Caco-2 (cell line): ENCODE data around the gene C1QTNF12. TPM values are rescaled to one million over a fixed set of nuclear protein-coding genes. Genes with fewer than 3 reads are reported as not detected.

Source experiments
- BruUV-seq: library from RNA; stranded (reverse); fragments of 400-500 nt; replicated peaks from 2 replicates; lab custom pipeline; 2021; lab: Mats Ljungman, UMichigan
- CTCF ChIA-PET: fragments of 300-600 bp; sonication (Branson Sonifier 250); formaldehyde crosslinking; loops from one replicate; lab custom pipeline; 2022; ENCODE audit warnings: antibody characterized with exemption; lab: Charles Lee
- POLR2A ChIA-PET: fragments of 300-600 bp; sonication (Branson Sonifier 250); formaldehyde crosslinking; loops from one replicate; lab custom pipeline; 2022; ENCODE audit warnings: antibody characterized with exemption; lab: Charles Lee
- DNase-seq, 2 experiments: peaks; one replicate each; pipeline versions ENCODE4 v3.0.0 to v3.0.0-alpha.2; 2020 to 2022
- H3K27me3 ChIP-seq: replicated peaks from 2 replicates; pipeline ENCODE4 v1.6.0; 2011; ENCODE audit warnings: low read length; ENCODE audit not compliant: control insufficient read depth, insufficient read depth
- H3K36me3 ChIP-seq: 2 replicates; pipeline ENCODE4 v1.5.1; 2011; ENCODE audit warnings: low read length; ENCODE audit not compliant: control insufficient read depth, insufficient read depth
- H3K4me1 ChIP-seq: fragments of 250-450 bp; sonication (Bioruptor Pico); 2 replicates; pipeline ENCODE4 v1.5.1; 2020; ENCODE audit warnings: mild to moderate bottlenecking
- H3K4me3 ChIP-seq: 2 replicates; pipeline ENCODE4 v1.5.1; 2011; ENCODE audit warnings: low read depth, mild to moderate bottlenecking, control low read depth, low read length
- H3K9me3 ChIP-seq: fragments of 250-450 bp; sonication (Bioruptor Pico); 2 replicates; pipeline ENCODE4 v1.5.1; 2020; ENCODE audit warnings: mild to moderate bottlenecking, moderate library complexity
- H3K27ac Mint-ChIP-seq: one replicate; pipeline ENCODE4 v1.8.0; 2022; ENCODE audit warnings: mixed read lengths; ENCODE audit not compliant: unreplicated experiment
- H3K27me3 Mint-ChIP-seq: one replicate; pipeline ENCODE4 v1.8.0; 2022; ENCODE audit warnings: mixed read lengths; ENCODE audit not compliant: insufficient read depth, unreplicated experiment
- H3K36me3 Mint-ChIP-seq: one replicate; pipeline ENCODE4 v1.8.0; 2022; ENCODE audit warnings: mild to moderate bottlenecking, mixed read lengths; ENCODE audit not compliant: insufficient read depth, unreplicated experiment
- H3K4me1 Mint-ChIP-seq: one replicate; pipeline ENCODE4 v1.8.0; 2022; ENCODE audit warnings: low read depth, mixed read lengths; ENCODE audit not compliant: unreplicated experiment
- H3K4me3 Mint-ChIP-seq: one replicate; pipeline ENCODE4 v1.8.0; 2022; ENCODE audit warnings: mild to moderate bottlenecking, moderate library complexity, mixed read lengths; ENCODE audit not compliant: unreplicated experiment
- H3K9me3 Mint-ChIP-seq: one replicate; pipeline ENCODE4 v1.8.0; 2022; ENCODE audit warnings: mixed read lengths; ENCODE audit not compliant: unreplicated experiment
- intact Hi-C: fragments of 100-400 bp; cut with micrococcal nuclease; formaldehyde crosslinking; loops from one replicate; pipeline ENCODE4 v1.10.0; 2022; ENCODE audit not compliant: unreplicated experiment
- total RNA-seq: library from RNA; stranded (reverse); gene quantifications from 2 replicates; pipeline ENCODE4 v1.2.3, GENCODE V29; 2022
- TF ChIP-seq, protein P1 (sequence below), 2 experiments: fragments of 200-600 bp in 1 of 2; IDR thresholded peaks; 1 replicate in 1 of 2; 2 replicates in 1 of 2; pipeline versions ENCODE4 v1.5.1 to v1.8.0; 2011 to 2022; ENCODE audit warnings: antibody characterized with exemption in 1 of 2, control low read depth in 1 of 2, inconsistent platforms in 1 of 2, low read depth in 1 of 2, low read length in 1 of 2, mild to moderate bottlenecking in 1 of 2, moderate library complexity in 1 of 2; ENCODE audit not compliant: insufficient read depth in 1 of 2, severe bottlenecking in 1 of 2, unreplicated experiment in 1 of 2

The C1QTNF12 gene
- total RNA-seq, 1 experiment from 2014 or later: 3.7 TPM

DNA sequence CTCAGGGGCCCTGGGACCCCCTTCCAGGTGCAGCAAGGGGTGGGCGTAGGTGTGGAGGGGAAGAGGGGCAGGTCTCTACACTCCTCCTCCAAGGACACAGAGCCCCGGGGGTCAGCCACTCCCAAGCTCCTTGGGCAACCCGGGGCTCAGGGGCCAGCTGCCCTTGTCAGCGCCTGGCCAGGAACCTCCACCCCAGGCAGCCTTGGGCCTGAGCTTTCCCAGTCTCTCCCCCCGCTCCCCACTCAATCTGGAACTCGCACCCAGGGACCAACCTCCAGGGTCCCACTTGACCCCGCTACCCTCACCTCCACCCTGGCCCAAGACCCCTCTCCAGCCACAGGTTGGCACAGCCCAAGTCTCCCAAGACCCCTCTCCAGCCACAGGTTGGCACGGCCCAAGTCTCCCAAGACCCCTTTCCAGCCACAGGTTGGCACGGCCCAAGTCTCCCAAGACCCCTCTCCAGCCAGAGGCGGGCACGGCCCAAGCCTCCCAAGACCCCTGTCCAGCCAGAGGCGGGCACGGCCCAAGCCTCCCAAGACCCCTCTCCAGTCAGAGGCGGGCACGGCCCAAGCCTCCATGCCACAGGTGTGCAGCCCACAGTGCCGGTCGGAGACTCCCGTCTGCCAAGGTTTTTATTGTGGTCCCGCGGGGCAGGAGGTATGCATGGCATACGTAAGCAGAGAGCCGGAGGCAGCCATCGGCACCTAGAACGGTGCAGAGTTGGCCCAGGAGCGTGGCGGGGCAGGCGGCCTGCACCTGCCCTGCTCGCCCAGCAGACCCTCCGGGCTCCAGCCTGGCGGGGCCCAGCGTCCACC lies 35.6 kb downstream of the C1QTNF12 start:
- no peak for DNase-seq
- no peaks in the 10 kb centered on the region for H3K9me3 Mint-ChIP-seq
- BruUV-seq: no TSS peak
- no peaks in the 10 kb centered on the region for H3K27me3 Mint-ChIP-seq
- Histone ChIP-seq H3K36me3 (no peaks in the 10 kb centered on the region), H3K9me3 (no peaks in the 10 kb centered on the region), H3K4me1 (no peaks in the 10 kb centered on the region), H3K4me3 (no peak overlapping the region), H3K27me3 (no peaks in the 10 kb centered on the region)
- TF ChIP-seq, protein P1, sequence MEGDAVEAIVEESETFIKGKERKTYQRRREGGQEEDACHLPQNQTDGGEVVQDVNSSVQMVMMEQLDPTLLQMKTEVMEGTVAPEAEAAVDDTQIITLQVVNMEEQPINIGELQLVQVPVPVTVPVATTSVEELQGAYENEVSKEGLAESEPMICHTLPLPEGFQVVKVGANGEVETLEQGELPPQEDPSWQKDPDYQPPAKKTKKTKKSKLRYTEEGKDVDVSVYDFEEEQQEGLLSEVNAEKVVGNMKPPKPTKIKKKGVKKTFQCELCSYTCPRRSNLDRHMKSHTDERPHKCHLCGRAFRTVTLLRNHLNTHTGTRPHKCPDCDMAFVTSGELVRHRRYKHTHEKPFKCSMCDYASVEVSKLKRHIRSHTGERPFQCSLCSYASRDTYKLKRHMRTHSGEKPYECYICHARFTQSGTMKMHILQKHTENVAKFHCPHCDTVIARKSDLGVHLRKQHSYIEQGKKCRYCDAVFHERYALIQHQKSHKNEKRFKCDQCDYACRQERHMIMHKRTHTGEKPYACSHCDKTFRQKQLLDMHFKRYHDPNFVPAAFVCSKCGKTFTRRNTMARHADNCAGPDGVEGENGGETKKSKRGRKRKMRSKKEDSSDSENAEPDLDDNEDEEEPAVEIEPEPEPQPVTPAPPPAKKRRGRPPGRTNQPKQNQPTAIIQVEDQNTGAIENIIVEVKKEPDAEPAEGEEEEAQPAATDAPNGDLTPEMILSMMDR (IDR thresholded peaks at IDR 0.05; ENCODE audit: insufficient read depth in 1 of 2, low read depth in 1 of 2, low read length in 1 of 2, severe bottlenecking in 1 of 2, unreplicated experiment in 1 of 2): no peak
- no peak overlapping the region for H3K27ac Mint-ChIP-seq
- POLR2A ChIA-PET: no interaction called here
- CTCF ChIA-PET: no interaction called here
- intact Hi-C loops: no loop called here
- no peaks in the 10 kb centered on the region for H3K36me3 Mint-ChIP-seq
- H3K4me1 Mint-ChIP-seq: no peaks in the 10 kb centered on the region
- no peak overlapping the region for H3K4me3 Mint-ChIP-seq

- H3K27ac Mint-ChIP-seq: no peak overlapping the region
These were observed 37.6 kb downstream of the C1QTNF12 start for GRCh38 chr1:1208713-1209433.

DNA sequence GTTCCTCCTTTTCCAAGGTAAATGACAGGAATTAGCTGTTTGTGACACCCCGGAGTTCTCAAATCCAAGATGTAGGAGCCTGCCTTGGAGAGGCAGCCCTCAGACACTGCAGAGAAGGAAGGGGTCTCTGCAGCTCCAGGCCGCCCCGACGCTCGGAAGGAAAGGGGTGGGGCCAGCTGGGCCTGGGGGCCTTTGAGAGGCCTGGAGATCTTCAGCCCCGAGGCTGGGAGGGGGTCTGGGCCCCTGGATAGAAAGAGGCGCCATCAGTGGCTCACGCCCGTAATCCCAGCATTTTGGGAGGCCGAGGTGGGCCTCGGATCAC lies 39.0 kb downstream of the C1QTNF12 start:
- POLR2A ChIA-PET: interaction anchor here (0.5 kb wide), 1 partner anchor 95 kb away, joined by 4 read pairs; no protein-coding TSS in a partner anchor
- H3K27ac Mint-ChIP-seq: no peak overlapping the region

More at GRCh38 chr1:1208713-1209433, 37.6 kb downstream of the C1QTNF12 start:
- no peaks in the 10 kb centered on the region for H3K4me1 ChIP-seq
- H3K36me3 ChIP-seq: no peaks in the 10 kb centered on the region
- CTCF ChIA-PET: no interaction called here
- Mint-ChIP-seq H3K4me1 (no peaks in the 10 kb centered on the region), H3K27me3 (no peaks in the 10 kb centered on the region), H3K9me3 (no peaks in the 10 kb centered on the region), H3K4me3 (no peak overlapping the region), H3K36me3 (no peaks in the 10 kb centered on the region)
- TF ChIP-seq, protein P1 (IDR thresholded peaks at IDR 0.05; ENCODE audit: insufficient read depth in 1 of 2, low read depth in 1 of 2, low read length in 1 of 2, severe bottlenecking in 1 of 2, unreplicated experiment in 1 of 2): no peak
- BruUV-seq: no TSS peak
- intact Hi-C loops: no loop called here
- no peak for DNase-seq
- H3K4me3 ChIP-seq: no peak overlapping the region
- H3K27me3 ChIP-seq: no peaks in the 10 kb centered on the region
- H3K9me3 ChIP-seq: no peaks in the 10 kb centered on the region
- POLR2A ChIA-PET: no interaction called here

More for the DNA sequence above, 39.0 kb downstream of the C1QTNF12 start:
- no peaks in the 10 kb centered on the region for H3K9me3 ChIP-seq
- Mint-ChIP-seq H3K27me3 (no peaks in the 10 kb centered on the region), H3K36me3 (no peaks in the 10 kb centered on the region), H3K4me3 (no peak overlapping the region), H3K9me3 (no peaks in the 10 kb centered on the region), H3K4me1 (no peaks in the 10 kb centered on the region)
- no peaks in the 10 kb centered on the region for H3K4me1 ChIP-seq
- intact Hi-C loops: no loop called here
- CTCF ChIA-PET: interaction anchor here (0.6 kb wide), 1 partner anchor 133 kb away, joined by 3 read pairs; the partner anchor contains the start of gene RNF223
- H3K27me3 ChIP-seq: no peaks in the 10 kb centered on the region
- no peak for DNase-seq
- BruUV-seq: no TSS peak
- no peaks in the 10 kb centered on the region for H3K36me3 ChIP-seq
- TF ChIP-seq, protein P1 (IDR thresholded peaks at IDR 0.05; ENCODE audit: insufficient read depth in 1 of 2, low read depth in 1 of 2, low read length in 1 of 2, severe bottlenecking in 1 of 2, unreplicated experiment in 1 of 2): no peak
- no peak overlapping the region for H3K4me3 ChIP-seq
